ENCODE measurements around the gene YDJC. TPM values are rescaled to one million over a fixed set of nuclear protein-coding genes. Genes with fewer than 3 reads are reported as not detected.
A peak's percentile ranks its signal among the peaks of the same experiment; 100 is the strongest.

YDJC gene
- total and polyA plus RNA-seq, 9 of the 15 experiments (the other 6 are each of a cell fraction or from before 2014, with no cell fraction given) = 13.5 to 871 (median 164) TPM

- TF ChIP-seq ZNF398 (CRISPR knock-in tag; IDR thresholded peaks at IDR 0.05) (no peak), TCF15 (CRISPR knock-in tag; IDR thresholded peaks at IDR 0.05) (no peak), CGGBP1 (CRISPR knock-in tag; IDR thresholded peaks at IDR 0.05) (no peak), ZNF512 (tag; IDR thresholded peaks at IDR 0.05) (no peak), TBP (optimal IDR thresholded peaks at IDR 0.05; ENCODE audit: low read depth, low read length) (peak; percentile 24), ILK (tag; IDR thresholded peaks at IDR 0.05; ENCODE audit: borderline replicate concordance, low read depth) (no peak), RCOR1 (IDR thresholded peaks at IDR 0.05; ENCODE audit: borderline replicate concordance in 1 of 2, low read depth in 2 of 2, low read length in 2 of 2) (peak in 1 of 2 experiments; percentile 65; a peak in 1 of 4 replicates), NBN (IDR thresholded peaks at IDR 0.05; ENCODE audit: low read depth) (no peak), ZNF24 (IDR thresholded peaks at IDR 0.05) (no peak), FOXJ2 (tag; IDR thresholded peaks at IDR 0.05) (no peak), ZBTB49 (CRISPR knock-in tag; IDR thresholded peaks at IDR 0.05; ENCODE audit: borderline replicate concordance) (no peak), RBM39 (optimal IDR thresholded peaks at IDR 0.05; ENCODE audit: low read depth, low read length) (peak; percentile 40), DACH1 (IDR thresholded peaks at IDR 0.05; ENCODE audit: partially characterized antibody) (no peak), SREBF2 (CRISPR knock-in tag; IDR thresholded peaks at IDR 0.05) (no peak), FOXA1 (IDR thresholded peaks at IDR 0.05; ENCODE audit: borderline replicate concordance) (no peak), SIN3A (IDR thresholded peaks at IDR 0.05; ENCODE audit: borderline replicate concordance in 2 of 2, control insufficient read depth in 1 of 2, low read depth in 2 of 2, low read length in 2 of 2) (0 out of 4 replicates have a peak, but pooled peaks have one; percentile 55 to 63), RBM22 (IDR thresholded peaks at IDR 0.05; ENCODE audit: low read depth, low read length, poor library complexity, severe bottlenecking) (no peak), ZBTB8A (IDR thresholded peaks at IDR 0.05; ENCODE audit: partially characterized antibody) (no peak), FOSL1 (tag; conservative IDR thresholded peaks at IDR 0.05) (no peak), ATF7 (IDR thresholded peaks at IDR 0.05) (no peak), ELF4 (CRISPR knock-in tag; IDR thresholded peaks at IDR 0.05) (no peak), ZNF695 (CRISPR knock-in tag; IDR thresholded peaks at IDR 0.05) (no peak)
Measured at GRCh38 chr22:21593406-21594232, 36.2 kb downstream of the YDJC start (continued).

Measured in K562 (cell line).